HG03521 (cell line): Measurements from ENCODE around the gene FGF22.

Source experiments
- ATAC-seq: cut with Tn5 transposase; IDR thresholded peaks from one replicate; pipeline ENCODE4 v1.9.1; 2021; ENCODE audit warnings: mild to moderate bottlenecking, moderate library complexity; ENCODE audit not compliant: unreplicated experiment

FGF22 gene

DNA sequence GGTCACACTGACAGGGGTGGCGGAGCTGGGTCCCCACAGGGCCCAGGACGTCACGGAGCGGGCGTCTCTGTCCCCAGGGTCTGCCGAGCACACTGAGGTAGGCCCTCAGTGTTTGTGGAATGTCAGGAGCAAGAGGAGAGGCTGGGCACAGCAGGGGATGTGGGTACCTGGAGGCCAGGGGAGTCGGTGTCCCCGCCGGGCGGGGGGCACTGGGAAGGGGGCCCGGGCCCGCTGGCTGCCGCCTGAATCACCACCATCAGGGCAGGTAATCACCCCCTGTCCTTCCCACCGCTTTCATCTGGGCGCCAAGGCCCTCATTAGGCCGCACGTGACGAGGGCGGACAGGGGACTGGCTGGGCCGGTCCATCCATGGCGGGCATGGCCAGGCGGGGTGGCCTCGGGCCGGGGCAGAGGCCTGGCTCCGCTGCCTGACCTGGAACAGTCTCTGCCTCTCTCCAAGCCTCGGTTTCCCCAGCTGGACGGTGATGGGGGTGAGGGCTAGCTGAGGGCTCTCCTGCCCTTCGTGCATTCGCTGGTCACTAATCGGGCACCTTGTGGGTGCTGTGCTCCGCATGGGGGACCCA, 1.0 kb downstream of the FGF22 start:
- ATAC-seq, result no peak

GRCh38 chr19:641702-642101, 2.0 kb downstream of the FGF22 start:
- ATAC-seq, result no peak

GRCh38 chr19:642767-643727, 3.4 kb downstream of the FGF22 start:
- no peak for ATAC-seq

DNA sequence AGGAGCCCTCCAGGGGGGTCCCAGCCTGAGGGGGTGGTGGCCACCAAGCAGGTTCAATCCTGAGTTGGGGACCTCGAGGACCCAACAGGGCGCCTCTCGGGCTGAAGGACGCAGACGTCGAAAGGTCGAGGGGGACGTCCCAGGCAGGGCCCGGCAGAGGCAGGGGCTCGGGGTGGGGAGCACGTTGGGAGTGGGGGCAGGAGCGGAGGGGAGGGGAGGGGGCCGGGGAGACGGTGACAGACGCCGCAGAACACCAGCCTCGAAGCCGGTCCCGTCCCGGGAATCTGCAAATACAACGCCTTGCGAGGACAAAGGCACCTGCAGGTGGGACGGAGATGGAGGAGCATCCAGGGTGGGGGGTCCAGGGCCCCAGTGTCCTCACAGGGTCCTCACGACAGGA, 4.1 kb downstream of the FGF22 start:
- no peak for ATAC-seq

DNA sequence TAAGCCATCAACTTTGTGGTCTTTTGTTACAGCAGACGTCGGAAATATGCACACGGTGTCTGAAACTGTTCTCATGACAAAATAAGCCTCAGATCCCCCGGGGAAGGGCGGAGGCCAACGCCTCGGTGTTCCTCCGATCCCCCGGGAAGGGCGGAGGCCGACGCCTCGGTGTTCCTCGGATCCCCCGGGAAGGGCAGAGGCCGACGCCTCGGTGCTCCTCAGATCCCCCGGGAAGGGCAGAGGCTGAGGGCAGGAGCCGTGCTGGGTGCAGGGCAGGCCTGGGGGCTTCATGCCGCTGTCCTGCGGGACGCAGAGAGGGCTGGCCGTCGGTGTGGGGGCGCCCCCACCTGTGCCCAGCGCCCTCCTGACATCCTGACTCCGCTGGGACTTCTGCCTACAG, 4.7 kb downstream of the FGF22 start:
- ATAC-seq, result no peak

DNA sequence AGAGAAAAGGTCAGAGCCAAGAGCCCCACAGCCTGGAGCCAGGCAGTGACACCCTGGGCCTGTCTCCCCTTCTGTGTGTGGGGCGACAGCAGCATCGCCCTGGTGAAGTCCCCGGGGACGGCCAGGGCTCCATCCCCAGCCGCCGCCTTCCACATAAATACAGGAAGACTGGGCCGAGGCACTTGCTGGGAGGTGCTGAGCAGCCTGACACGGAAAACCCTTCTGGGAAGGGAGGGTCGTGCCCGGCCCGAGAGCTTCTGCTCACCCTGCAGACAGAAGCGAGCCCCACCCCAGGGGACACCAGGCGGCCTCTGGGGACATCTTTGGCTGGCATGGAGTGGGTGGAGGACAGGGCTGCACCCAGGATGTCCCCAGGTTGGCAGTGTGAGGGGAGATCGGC, 5.1 kb downstream of the FGF22 start:
- ATAC-seq, result no peak

DNA sequence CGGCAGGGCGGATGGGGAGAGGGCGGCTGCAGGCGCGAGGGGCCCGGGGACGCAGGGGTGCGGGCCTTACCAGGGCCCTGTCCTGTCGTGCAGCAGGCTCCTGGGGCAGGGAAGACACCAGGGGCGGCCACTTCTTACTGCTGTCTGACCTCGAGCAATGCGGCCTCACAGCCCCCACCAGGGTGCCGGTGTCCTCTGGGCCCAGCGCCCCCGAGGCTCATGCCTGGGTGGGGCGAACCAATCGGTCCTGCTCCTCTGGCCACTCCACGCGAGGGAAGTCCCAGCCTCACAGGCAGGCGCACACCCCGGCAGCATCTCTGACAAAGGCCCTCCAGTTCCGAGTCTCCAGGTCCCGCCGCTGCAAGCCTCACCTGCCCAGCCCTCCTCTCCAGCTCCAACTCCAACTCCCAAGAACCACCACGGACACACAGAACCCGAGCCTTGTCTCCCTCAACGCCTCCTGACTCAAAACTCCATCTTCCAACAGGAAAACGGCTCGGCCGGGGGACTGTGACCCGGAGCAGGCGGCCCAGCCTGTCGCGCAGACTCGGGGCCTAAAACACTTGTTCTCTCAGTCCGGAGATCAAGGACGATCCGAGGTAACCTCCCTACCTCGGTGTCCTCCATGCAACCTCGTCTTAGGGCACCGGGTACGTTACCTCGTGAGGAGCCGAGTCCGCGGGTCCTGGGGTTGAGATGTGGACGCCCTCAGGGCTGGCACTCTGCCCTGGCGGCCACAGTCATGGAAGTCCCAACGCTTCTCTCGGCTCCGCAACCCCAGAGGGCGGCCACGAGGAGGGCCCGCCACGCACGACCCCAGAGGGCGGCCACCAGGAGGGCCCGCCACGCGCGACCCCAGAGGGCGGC, 6.5 kb downstream of the FGF22 start:
- no peak for ATAC-seq

GRCh38 chr19:646779-647565, 7.3 kb downstream of the FGF22 start:
- ATAC-seq, result no peak

GRCh38 chr19:647566-648284, 8.0 kb downstream of the FGF22 start:
- ATAC-seq, result no peak

- no peak for ATAC-seq
These were observed 8.6 kb downstream of the FGF22 start for GRCh38 chr19:648305-648704.

GRCh38 chr19:648904-649801, 9.5 kb downstream of the FGF22 start:
- ATAC-seq, result no peak

- ATAC-seq, result no peak
These were observed 10.4 kb downstream of the FGF22 start for GRCh38 chr19:650121-650520.

GRCh38 chr19:651114-651818, 11.6 kb downstream of the FGF22 start:
- no peak for ATAC-seq

GRCh38 chr19:651991-652390, 12.3 kb downstream of the FGF22 start:
- ATAC-seq, result no peak

- ATAC-seq, result no peak
These were observed 13.0 kb downstream of the FGF22 start for GRCh38 chr19:652467-653389.

GRCh38 chr19:653425-653824, 13.7 kb downstream of the FGF22 start:
- ATAC-seq, result no peak

DNA sequence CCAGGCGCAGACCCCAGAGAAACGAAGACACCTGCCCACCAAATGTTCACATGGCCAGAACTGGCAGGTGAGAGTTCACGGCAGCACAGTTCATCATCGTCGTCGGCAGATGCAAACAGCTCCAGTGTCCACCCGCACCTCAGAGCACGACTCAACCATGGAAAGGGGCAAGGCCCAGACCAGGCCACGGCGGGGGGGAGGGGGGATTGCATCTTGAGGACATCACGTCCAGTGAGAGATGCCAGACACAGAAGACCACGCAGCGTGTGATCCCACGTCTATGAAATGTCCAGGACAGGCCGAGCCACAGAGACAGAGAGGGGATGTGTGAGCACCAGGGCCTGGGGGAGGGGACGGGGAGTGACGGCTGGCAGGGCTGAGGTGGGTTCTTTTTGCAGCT, 16.0 kb downstream of the FGF22 start:
- ATAC-seq, result no peak
